Measurements from ENCODE around the gene STAT4.
A peak's percentile ranks its signal among the peaks of the same experiment; 100 is the strongest.
"Not testable (repeated sequence)": the region's sequence is repeated elsewhere in the genome, so short reads cannot be mapped to it uniquely, and the experiment has no call there.

Gene STAT4

GRCh38 chr2:191012346-191012745 is 138.4 kb downstream of the STAT4 start:
- no peak for DNase-seq

DNA sequence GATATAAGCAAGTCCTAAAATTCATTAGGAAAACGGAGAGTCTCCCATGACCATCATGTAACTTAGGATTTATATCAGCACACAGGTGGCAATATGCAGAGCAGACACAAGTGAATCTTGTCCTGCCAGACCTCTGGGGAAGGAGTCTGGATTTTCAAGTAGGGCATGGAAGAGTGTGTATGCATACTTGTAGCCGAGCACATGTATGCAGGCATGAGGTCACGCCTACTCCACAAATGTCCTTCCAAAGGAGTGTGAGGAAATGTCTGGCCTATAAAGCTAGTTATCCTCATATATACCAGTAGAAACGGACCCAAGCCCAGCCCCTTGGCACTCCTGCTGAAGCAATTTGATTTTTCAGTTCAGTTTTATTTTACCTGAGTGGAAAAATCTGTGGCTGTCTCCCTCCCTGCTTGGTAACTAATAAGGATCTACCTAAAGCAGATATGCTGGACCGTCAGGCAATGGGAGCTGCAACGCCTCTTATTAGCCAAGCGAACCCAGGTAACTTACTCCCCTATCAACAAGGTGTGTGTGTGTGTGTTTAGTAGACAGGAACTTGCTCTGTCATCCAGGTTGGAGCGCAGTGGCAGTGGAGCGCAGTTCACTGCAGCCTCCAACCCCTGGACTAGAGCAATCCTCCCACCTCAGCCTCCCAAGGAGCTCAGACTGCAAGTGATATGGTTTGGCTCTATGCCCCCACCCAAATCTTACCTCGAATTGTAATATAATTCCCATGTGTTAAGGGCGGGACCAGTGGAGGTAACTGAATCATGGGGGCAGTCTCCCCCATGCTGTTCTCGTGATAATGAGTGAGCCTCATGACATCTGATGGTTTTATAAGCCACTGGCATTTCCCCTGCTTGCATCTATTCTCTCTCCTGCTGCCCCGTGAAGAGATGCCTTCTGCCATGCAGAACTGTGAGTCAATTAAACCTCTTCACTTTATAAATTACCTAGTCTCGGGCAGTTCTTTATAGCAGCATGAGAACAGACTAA is 139.6 kb downstream of the STAT4 start:
- DNase-seq = no peak

GRCh38 chr2:191009541-191010374 is 141.0 kb downstream of the STAT4 start:
- no peak for DNase-seq

DNA sequence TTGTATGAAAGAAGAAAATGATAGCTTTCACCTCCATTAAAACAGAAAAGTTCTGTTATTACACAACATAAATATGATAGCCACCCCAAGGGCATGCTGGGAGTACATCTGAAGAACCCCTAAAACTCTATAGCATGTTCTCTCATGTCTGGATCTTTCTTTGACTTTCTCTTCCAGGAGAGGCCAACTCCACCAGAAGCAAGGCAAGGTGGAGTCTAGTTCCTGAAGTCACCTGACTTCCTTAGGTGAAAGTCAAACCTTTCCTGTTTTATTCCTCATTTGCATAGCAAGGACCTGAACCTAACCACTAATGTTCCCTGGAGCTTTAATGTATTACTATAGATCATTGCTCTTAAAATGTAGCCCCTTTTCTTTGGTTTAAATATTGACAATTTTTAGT is 142.5 kb downstream of the STAT4 start:
- no peak for DNase-seq

DNA sequence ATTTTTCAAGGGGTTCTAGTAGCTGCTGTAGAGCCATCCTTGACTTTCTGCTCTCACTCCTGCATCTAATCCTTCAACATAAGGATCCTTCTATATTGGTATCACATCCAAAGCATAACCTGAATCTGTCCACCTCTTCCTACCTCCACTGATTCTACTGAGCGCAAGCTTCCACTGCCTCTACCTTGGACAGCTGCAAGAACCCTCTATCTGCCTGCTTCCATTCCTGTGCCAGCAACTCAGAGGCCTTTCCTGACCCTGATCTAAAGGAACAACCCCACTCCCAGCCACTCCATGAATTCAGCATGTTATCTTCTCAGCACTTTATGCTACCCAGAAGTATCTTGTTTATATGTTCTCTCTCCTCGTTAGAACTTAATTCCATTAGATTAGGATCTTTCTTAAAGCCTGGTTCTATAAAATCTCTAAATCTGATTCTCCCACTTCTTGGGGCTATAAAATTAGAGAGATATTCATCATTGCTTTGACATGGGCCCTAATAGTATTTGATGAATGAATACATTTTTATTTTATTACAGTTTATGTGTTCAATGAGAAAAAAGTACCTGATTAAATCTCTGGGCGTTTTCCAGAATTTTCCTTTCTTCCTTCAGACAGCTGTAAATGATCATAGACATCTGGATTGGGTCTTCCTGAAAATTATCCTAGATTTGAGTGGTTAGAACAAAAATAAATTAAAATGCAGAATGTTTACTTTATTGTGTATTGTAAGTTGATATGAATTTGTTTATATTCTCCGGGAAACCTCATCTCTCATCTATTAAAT is 143.6 kb downstream of the STAT4 start:
- no peak for DNase-seq

- no peak for DNase-seq
Observed at GRCh38 chr2:191006297-191006696, 144.5 kb downstream of the STAT4 start.

DNA sequence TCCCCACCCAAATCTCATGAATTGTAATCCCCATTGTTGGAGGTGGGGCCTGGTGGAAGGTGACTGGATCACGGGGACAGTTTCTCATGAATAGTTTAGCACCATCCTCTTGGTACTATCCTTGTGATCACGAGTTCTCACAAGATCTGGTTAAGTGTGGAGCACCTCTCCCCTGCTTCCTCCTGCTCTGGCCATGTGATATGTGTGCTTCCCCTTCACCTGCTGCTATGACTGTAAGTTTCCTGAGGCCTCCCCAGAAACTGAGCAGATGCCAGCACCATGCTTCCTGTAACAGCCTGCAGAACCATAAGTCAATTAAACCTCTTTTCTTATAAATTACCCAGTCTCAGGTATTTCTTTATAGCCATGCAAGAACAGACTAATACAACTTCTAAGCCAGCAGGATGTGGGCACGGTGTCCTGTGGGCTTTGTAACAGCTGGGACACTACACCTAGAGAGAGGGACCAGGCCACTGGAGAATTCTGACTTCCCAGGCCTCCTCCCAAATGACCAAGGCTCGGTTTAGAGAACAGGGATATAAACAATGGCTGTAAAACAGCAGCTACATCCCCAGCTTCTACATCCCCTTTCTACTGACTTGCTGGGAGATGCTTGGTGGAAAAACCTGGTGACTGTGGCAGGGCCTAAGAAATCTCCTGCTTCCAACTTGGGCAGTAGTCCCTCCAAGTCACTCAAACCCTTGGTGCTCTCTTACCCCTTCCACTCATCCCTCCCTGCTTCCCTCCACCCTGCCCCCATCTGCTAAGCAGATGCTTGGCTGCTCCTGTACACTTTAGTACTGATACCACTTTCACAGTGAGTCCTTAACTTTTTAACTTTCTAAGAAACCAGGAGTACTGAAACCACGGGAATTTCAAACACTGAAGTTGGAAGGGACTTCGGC is 147.1 kb downstream of the STAT4 start:
- DNase-seq = no peak

DNA sequence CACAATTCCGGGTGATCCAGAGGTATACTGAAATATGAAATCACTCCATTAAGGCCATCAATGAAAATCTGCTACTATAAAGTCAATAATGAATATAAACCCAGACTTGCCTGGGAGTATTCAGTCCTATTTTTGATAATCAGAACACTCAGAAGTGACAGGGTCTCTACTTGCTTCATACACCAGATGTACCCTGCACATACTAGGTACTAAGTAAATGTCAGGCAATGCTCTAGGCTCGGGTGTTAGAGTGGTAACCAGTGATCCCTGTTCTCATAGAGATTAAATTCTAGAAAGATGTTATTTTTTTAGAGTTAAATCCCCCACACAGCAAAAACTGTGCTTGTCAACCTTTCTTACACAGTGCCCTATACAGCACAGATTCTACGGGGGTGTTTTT is 149.2 kb downstream of the STAT4 start:
- no peak for DNase-seq

GRCh38 chr2:191001032-191001431 is 149.8 kb downstream of the STAT4 start:
- DNase-seq = no peak

DNA sequence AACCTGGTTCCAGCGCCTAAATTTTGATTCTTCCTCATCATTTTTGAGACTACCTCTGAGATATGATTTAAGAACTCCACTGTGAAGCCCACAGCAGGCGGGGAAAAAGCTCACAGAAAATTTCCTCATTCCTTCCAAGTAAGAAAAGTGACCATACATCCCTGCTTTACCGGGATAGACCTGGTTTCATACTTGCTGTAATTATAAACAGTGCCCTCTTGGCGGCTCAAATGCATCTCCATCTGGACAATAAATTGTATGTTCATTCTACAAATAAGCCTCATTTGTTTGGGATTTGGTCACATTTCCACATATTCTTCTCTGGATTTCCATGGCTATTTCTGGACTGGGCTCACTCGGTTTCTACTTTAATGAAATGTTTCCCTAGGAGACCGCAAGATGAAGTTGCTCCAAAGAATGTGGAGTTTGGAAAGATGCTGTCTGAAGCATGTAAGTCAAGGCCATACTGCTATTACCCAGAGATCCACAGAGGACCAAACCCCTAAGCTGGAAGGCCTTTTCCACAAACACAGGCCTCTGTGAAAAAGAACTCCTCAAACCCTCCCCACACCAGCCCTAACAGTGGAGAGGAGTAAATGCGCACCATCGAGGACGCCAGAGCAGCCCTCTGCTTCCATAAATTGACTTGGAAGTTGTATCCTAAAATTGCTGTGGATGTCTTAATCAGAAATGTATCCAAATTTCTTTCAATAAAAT is 150.7 kb downstream of the STAT4 start:
- no peak for DNase-seq

DNA sequence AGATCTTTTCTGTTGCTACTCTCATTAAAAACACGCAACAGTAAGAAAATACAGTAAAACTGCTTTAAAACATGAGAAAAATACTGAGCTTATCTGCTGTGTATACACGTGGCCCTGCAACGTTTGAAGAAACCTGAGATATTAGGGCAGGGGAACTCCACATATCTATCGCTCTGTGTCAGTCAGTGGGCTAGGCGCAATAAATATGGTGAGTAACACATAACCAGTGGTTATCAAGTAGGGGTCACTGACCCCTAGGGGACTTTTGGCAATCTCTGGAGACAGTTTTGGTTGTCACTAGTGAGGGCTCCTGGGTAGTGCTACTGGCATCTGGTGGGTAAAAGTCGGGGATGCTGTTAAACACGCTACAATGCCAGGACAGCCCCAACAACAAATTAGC is 151.7 kb downstream of the STAT4 start:
- DNase-seq = no peak

GRCh38 chr2:190997526-190998113 is 153.2 kb downstream of the STAT4 start:
- no peak for DNase-seq

- DNase-seq = no peak
Observed at GRCh38 chr2:190996947-190997346, 153.8 kb downstream of the STAT4 start.

- DNase-seq = peak in 1 of 2 experiments; percentile 23
Observed at GRCh38 chr2:190996338-190996946, 154.4 kb downstream of the STAT4 start.

- not testable (repeated sequence) for DNase-seq
Observed at GRCh38 chr2:190995315-190995714, 155.5 kb downstream of the STAT4 start.

DNA sequence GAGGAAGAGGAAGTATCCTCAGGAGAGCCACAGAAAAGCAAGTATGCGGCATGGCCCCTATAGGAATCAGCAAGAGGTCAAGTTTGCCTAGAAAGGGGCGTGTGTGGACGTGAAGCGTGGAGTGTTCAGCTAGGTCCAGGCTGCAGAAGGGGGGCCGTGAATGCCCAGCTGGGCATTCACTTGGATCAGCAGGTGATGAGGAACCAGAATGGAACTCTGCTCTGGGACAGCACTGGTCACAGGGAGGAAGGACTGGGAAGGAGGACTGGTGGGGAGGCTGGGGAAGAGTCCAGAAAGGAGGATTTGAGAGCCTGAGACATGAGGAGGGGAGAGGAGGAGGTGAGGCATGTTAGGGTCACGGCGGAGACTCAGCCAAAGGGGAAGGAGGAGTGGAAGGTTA is 156.6 kb downstream of the STAT4 start:
- no peak for DNase-seq

GRCh38 chr2:190993292-190993643 is 157.5 kb downstream of the STAT4 start:
- DNase-seq = no peak

DNA sequence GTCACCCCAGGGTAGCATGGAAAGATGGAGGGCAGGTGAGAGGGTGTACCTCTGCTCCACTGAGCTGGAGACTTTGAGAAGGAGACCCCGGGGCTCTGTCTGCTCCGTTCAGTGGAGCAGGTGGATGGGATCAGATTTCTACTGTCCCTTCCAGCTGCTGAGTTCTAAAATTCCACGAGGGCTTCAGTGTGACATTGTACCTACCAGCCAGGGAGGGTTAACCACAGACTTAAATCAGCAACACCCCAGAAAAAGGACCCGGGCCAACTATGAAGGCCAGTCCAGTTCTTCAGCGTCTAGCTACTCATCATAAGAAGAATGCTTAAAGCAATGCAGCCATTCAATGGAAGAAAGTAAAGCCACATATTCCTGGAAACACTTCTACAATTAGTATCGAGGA is 160.7 kb downstream of the STAT4 start:
- DNase-seq = no peak

GRCh38 chr2:190988910-190989309 is 161.9 kb downstream of the STAT4 start:
- no peak for DNase-seq

DNA sequence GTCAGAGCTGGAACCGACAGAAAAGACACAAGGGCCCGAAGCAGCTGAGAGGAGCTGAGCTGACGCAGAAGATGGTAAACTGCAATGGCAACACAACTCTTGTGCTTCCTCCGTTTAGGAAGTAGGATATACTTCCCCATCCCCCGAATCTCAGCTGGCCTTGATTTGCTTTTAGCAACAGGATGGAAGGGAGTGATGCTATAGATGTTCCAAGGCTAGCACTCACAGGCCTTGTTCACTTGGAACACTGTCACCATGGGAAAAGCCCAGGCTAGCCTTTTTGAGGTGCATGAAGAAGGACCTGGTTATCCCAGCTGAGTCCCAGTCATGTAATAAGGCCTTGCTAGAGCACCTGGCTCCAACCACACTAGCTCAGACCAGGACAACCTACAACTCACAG is 162.9 kb downstream of the STAT4 start:
- no peak for DNase-seq
